Activated CD4-positive, CD25-positive, alpha-beta regulatory T cell treated with anti-CD3 and anti-CD28 coated beads, Interleukin-2, amount 50 U/mL, for 72 hours (primary cell): ENCODE measurements around the gene STON1.
"Not testable (repeated sequence)": the region's sequence is repeated elsewhere in the genome, so short reads cannot be mapped to it uniquely, and the experiment has no call there.

Experiments used
- DNase-seq: peaks from one replicate; pipeline ENCODE4 v3.0.0; 2021

Gene STON1

DNA sequence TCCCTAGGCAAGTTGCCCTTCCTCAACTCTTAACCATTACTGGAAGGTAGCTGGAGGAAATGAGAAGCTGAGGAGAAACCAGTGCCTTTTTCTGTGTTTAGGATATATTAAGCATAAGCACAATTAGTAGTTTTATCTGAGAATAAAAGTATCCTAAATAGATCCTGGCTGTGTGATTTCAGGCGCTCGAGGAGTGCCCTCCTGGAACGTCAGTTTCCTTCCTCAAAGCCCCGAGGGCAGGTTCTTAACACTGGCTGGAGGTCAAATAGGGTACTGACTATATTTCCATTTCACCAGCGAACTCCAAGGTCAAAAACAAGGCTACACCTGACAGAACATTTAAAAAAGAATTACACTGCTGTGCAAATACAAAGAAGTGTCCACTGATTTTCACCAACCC lies 1.5 kb upstream of the STON1 start:
- DNase-seq, result no peak

DNA sequence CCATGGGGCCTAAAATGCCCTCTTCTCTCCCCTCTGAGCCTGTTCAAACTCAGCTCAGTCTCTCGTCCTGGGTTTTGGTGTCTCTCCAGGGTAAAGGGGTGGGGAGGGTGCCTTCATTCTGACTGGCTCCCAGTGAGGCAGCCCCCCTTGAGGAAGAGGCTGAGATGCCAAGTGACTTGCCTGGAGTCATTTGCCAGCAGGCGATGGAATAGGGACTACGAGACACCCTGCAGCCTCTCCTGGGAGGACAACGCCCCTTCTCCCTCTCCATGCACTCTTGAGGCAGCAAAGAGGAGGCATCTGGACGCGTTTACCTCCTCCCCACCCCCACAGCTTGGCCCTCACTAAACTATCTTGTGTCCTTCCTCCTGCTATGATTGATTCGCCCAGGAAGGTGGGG lies 760 bp upstream of the STON1 start:
- DNase-seq, result no peak

DNA sequence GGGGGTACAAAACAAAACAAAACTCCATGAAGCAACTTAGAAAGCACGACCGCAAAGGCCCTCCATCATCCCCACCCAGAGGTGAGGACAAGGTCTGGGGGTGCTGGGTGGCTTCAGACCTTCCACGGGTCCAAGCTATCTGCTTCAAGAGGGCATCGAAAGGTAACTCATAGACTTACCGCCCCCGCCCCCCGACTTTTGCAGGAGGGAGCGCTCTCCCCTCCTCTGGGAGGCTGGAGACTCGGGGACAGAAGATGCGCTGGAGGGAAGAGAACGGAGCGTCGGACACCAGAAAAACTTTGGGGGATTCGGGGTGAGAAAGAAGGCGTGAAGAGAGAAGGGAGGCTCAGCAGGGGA lies 300 bp upstream of the STON1 start:
- DNase-seq, result no peak

DNA sequence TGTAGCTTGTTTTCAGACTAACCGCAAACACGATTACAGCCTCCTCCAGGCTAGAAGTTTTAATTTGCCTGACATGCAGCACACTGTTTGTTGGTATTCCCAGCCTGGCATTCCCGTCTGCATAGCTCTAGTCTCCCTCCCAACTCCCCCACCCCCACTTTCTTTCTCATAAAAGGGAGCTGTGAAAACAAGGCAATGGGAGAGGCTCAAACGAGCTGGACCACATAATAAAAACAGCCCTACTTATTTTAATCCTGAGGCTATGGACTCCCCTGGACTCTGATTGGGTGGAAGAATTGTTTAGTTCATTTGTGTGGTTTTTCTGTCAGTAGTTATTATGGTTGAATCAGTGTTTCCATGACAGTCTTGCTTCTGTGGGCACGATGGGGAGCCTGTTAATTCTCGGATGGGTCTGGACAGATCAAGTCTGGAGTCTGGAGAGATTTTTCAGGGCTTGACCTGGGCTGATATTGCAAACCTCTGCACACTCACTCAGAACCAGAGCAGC lies 1.2 kb downstream of the STON1 start:
- no peak for DNase-seq

DNA sequence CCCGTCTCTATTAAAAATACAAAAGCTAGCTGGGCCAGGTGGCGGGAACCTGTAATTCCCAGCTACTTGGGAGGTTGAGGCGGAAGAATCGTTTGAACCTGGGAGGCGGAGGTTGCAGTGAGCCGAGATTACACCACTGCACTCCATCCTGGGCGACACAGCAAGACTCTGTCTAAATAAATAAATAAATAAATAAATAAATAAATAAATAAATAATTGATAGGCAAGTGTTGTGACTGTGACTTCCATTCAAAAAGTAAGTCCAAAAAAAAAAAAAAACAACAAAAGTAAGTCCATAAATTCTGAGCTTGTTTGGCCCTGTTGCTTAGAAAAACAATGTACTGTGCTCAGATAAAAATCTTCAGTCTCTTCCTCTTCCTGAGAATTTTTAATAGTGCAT lies 2.2 kb downstream of the STON1 start:
- DNase-seq, result no peak

DNA sequence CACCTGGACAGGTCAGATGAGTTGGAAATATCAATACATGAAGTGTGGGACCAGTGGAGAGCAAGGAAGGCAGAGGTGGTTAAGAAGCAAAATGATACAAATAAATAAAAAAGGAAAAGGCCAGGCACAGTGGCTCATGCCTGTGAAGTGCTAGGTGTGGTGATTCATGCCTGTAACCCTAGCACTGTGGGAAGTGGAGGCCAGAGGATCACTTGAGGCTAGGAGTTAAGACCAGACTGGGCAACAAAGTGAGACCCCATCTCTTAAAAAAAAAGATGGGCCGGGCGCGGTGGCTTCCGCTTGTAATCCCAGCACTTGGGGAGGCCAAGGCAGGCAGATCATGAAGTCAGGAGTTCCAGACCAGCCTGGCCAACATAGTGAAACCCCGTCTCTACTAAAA lies 2.9 kb downstream of the STON1 start:
- no peak for DNase-seq

DNA sequence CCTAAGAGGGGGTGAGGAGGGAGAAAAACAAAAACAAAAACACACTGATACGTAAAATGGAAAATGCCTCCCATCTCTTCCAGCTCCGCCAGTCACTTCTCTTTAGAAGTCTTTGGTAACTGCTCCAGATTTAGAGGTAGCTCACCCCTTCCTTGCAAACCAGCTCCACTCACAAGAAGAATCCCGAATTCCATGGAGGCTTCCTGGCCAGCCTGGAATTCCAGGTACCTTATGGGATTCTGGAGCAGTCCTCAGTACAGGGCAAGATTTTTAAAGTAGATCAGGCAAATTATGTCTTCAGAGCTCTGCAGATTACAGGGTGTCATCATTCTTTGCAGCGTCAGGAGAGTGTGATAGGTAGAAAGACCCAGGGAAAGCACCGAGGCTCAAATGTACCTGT lies 4.8 kb downstream of the STON1 start:
- DNase-seq, result no peak

DNA sequence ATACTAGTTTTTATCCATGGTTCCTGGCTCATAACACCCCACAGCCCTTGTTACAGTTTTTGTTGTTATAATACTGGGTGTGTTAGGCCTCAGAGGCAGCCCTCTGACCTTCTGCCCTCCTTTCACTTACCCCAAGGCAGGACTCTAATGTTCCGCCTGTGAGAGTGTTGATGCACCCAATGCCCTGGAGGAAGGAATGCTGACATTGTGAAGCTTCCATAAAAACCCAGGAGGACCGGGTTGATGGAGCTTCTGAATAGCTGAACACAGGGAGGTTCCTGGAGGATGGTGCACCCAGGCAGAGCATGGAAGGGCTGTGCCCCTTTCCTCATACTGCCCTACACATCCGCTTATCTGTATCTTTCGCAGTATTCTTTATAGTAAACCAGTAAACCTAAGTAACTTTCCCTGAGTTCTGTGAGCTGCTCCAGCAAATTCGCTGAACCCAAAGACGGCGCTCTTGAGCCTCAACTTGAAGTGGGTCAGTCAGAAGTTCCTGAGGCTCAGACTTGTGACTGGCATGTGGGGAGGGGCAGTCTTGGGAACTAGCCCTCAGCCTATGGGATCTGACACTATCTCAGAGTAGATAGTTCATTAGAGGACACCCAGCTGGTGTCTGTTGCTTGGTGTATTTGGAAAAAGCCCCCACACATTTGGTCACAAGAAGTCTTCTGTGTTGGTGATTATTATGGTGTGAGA lies 10.4 kb downstream of the STON1 start:
- DNase-seq, result no peak

DNA sequence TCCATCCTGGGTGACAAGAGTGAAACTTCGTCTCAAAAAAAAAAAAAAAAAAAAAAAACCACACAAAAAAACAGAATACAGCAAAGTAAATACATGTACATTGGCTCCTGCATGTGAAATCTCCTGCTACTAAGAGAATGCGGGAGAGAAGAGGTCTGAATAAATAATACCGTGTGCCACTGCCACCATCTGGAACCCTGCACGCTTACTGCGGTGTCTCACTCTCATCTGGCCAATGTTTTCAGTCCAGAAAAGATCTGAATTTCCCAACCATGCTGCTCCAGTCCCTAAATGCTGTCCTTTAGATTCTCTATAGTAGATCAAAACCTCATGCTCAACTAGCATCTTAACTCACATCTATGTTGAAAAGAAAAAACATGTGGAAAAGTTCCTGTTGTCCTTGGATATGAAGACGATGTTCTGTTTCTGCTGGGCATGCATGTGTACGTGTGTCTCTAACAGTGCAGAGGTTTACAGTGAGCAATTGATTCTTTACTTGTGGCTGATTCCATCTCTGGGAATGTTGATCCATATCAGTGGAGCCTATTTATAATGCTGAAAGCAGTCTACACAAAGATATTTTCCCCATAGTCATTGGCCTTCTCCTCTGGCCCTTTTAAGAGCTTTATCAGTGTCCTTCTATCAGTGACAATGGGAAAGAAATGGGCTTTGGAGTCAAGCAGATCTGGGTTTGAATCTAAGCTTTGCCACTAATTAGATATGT lies 11.9 kb downstream of the STON1 start:
- no peak for DNase-seq

DNA sequence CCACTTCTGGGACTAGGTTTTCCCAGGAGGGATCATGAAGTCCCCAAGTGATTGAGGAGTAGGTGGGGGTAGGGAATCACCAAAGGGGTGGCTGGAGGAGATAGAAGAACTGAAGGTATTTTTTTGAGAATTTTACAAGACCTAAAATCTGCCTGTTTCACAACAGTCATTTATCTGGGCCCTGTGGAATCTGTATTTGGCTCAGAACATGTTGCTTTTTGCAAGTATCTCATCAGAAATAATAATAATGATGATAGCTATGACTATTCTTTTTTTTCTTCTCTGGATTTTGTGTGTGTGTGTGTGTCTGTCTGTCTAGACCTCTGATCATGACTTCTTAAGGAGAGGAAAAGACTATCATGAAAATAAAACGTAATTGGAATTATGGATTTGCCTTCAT lies 13.9 kb downstream of the STON1 start:
- no peak for DNase-seq

DNA sequence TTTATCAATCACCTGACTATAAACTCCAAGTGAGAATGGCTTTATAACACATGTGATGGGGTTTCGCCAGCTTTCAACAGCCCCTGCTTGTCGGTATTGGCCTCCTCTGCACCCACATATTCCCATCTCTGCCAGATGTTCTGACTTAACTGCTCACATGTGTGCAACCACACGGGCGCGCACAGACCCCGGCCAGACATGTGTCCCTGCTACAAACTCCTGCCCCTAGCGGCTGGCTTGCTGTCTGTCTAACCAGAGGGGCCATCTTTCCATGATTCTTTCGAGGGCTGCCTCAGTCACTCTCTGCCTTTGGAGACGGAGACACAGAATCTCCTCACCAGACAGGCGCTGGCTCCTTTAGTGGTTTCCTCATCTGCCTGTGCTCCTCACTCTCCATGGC lies 15.3 kb downstream of the STON1 start:
- DNase-seq, result no peak

DNA sequence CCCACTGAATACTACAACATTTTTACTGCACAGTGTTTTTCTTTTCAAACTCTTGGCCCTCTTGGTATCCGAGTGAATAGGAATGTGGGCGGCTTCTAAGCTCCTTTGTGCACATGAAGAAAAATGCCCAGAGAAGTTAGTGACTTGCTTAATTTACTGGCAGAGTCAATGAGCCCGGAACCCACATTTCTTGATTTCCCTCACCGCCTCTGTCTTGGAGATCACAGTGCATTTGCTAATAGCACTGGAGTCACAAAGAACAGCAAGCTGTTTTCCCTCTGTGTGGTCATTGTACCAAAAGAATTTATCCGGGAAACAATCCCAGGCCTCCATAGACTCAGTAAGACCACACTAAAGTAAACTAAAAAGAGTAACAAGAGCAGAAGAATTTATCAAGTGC lies 18.9 kb downstream of the STON1 start:
- no peak for DNase-seq

DNA sequence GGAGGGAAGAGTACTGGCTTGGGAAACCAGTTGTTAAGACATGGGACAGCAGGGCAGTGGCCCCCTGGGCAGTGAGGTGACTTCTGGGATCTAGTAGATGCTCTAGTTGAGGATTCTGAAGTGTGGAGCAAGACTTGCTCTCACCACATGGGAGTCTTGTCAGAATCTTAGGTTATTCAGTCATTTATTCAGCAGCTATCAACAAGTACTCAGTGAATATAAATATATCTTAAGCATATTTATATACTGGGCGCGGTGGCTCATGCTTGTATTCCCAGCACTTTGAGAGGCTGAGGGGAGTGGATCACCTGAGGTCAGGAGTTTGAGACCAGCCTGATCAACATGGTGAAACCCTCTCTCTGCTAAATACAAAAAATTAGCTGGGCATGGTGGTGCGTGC lies 20.0 kb downstream of the STON1 start:
- DNase-seq, result no peak

DNA sequence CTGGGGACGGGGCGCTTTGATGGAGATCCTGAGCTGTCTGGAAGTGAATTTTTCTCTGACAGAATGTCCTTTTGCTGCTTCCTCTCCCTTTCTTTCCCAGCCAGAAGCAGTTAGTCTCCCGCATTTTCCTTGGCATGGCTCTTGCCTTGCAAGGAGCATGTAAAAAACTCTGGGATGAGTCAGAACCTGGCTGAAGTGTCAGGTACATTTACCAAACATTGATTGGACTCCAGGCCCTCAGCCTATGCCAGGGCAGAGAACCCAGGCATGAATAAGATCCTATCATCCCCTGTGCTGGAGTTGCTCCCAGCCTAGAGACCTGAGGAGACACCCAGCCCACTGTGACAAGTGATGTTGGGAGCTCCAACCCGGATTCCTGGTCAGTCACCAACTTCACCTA lies 21.6 kb downstream of the STON1 start:
- no peak for DNase-seq

DNA sequence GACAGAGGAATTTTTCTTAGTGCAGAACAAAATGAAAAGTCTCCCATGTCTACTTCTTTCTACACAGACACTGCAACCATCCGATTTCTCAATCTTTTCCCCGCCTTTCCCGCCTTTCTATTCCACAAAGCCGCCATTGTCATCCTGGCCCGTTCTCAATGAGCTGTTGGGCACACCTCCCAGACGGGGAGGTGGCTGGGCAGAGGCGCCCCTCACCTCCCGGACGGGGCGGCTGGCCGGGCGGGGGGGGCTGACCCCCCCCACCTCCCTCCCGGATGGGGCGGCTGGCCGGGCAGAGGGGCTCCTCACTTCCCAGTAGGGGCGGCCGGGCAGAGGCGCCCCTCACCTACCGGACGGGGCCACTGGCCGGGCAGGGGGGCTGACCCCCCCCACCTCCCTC lies 25.1 kb downstream of the STON1 start:
- DNase-seq, result not testable (repeated sequence)

DNA sequence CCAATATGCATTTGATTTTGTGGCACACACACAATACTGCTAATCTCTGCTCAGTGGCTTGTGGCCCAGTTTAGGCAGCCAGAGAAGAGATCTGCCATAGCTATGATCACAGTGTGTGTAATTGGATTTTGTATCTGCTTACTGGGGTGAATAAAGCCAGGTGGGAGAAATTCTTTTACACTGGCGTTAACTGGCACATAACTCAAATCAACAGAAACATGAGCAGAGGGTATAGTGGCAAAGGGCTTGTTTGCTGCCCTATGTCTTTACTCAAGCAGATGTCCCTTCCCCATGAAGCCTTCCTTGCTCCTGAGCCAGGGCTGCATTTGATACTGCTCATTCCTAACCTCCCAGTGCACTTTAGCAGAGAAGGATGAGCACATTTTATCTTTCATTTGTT lies 28.5 kb downstream of the STON1 start:
- DNase-seq, result no peak

DNA sequence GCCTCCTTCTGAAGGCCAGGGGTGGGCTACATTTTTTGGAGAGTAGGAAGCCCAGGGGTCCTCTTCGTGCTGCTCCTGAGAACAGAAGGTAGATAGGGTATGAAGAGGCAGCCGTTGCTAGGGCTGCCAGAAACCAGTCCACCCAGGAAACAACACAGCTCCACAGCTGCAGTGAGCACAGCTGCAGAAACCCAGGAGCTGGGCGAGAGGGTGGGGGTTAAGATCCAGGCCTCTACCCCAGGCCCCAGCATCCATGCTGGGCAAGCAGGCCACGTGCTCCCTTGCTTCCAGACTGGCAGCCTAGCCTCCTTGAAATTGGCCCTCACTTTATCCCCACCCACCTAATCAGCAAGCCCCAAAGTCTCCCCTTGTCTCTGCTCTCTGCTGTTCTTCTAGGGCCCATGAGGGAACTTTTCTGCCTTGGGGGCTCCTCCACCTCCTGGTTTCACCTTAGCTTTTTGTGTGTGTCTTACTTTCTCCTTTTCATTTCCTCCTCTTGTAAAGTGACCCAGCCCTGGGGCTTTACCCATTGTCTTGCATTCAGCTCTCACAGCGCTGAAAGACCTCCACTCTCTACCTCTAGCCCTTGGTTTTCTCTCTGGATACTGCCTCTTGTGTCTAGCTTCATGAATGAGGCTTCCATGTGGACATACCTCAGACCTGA lies 30.7 kb downstream of the STON1 start:
- DNase-seq, result no peak

DNA sequence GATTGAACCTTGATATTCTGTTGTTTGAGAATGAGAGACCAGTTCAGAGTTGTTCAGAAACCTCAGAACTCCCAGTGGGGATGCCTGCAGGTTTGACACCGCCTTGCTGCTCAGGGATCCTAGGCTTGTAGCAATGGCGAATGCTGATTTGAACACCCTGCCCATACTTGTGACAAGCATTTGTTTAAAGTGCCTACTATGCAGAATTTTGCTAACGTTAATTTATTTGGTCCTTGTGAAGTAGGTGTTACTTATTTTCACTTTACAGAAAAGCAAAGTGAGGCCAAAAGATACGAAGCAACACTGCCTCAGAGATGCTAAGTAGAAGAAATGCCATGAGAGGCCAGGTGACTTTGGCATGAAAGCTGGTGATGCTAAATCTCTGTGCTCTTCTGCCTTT lies 32.3 kb downstream of the STON1 start:
- no peak for DNase-seq

DNA sequence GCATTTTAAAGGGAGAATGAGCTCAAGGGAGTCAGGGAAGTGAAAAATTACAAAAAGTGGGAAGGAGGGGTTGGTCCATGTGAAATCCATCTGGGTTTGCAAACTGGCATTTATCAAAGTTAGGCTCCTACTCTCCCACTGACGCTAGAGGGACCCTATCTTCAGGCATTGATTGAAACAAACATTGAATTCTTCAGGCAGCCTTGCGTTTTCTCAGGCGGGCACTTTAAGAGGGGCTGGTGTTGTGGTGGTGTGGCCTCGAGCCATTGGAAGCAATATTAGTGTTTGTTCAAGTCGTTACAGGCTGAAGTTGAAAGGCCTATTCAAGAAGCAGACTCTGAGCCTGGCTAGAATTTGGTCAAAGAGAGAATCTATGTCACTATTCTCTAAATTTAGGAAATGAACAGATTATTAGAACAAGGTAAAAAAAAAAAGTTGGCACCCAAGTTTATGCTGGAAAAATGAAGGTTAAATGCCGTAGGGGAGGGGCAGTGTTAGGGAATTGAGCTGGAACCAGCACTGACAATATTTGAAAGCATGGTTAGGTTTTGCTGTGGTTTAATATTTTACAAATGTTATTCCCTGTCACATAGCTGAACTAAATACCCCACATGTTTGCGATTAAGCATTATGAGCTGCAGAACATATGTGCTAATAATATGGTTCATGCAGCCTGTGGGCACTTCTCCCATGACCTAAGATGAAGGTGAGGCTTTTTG lies 36.8 kb downstream of the STON1 start:
- no peak for DNase-seq

DNA sequence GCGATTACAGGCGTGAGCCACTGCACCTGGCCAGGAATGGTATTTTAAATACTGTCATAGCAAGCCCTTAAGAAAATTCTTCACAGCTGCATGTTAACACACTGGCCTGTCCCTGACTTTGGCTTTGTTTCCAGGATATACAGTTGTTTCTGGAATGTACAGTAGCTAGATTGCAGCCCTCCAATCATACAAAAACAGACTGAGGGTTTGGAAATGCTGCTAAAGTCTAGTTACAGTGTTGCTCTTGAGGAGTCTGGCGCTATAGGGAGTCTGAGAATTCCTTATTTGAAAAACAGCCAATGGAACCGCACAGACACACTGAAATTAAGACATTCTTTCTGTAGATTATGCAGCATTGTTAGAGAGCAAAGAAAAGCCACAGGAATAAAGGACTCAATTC lies 37.7 kb downstream of the STON1 start:
- no peak for DNase-seq

DNA sequence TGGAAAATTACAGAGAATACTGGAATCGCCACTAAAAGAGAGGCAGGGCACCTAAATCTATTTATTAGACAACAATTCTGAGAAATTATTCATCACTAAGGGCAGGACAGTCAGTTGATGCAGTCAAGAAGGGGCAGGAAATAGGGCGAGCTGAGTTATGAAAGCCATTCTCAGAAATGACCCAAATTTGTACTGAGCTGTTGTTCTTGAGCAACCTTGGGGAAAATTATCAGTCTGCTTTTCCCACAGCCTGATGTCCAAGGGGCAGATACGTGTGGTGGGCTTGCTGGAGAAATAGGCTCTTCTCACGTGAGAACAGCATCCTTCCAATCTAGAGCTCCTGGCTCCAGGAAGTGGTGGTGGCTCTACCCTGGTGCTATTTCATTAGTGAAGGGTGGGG lies 38.6 kb downstream of the STON1 start:
- DNase-seq, result no peak

DNA sequence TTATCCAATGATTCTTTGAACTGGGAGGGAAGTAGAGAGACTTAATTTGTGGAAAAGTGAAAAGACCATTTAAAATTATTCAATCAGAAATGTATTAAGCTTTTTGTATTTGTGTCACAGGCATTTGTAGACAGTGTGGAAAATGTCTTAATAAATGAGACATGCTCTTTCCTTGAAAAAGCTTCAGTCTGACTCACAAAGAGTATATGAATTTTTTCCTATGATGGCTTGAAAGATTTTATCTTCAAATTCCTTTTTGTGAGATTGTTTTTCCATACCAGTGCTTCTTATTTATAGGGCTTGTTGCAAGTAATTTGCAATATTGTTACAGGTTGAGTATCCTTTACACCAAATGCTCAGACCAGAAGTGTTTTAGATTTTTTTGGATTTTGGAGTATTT lies 39.5 kb downstream of the STON1 start:
- no peak for DNase-seq

DNA sequence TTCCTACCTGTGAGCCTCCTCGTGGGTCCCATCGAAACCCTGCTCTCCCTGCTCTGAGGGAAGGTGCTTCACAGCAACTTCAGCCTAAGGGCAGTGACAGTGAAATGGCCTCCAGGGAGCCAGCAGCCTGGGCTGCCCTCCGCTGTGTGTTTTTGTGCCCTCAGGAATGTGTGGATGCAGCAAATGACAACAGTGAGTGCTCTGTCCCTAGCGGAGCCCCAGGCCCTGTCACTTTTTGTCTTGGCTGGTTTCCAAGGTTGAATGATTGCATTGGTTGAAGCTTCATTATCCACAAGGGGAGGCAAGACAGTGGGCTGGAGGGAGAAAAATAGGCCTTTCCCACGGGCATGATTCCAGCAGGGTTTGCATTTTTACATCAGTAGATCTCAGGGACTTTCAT lies 42.9 kb downstream of the STON1 start:
- DNase-seq, result no peak
